ENCODE measurements around the gene CRTC1.
A peak's percentile ranks its signal among the peaks of the same experiment; 100 is the strongest.

Gene CRTC1

GRCh38 chr19:18683109-18683957 lies at the start of gene CRTC1:
TSS of gene CRTC1 (plus strand) at chr19:18683680. CDS start at chr19:18683703, 23 bp downstream.
- DNase-seq, result no peak

GRCh38 chr19:18634612-18635297 lies 48.7 kb upstream of the CRTC1 start:
- DNase-seq, result no peak

- DNase-seq, result no peak
Measured at GRCh38 chr19:18635831-18636182, 47.7 kb upstream of the CRTC1 start.

GRCh38 chr19:18636183-18636968 lies 47.1 kb upstream of the CRTC1 start:
- peak; percentile 74 for DNase-seq

- DNase-seq, result no peak
Measured at GRCh38 chr19:18636969-18637629, 46.4 kb upstream of the CRTC1 start, which contains the start of gene KLHL26. TSS of gene KLHL26 (plus strand) at chr19:18637028. CDS start at chr19:18637055, 27 bp downstream.

GRCh38 chr19:18637673-18638630 lies 45.5 kb upstream of the CRTC1 start:
- DNase-seq, result no peak

GRCh38 chr19:18639706-18640243 lies 43.7 kb upstream of the CRTC1 start:
- DNase-seq, result no peak

GRCh38 chr19:18644196-18645034 lies 39.1 kb upstream of the CRTC1 start:
- no peak for DNase-seq

GRCh38 chr19:18645035-18645511 lies 38.4 kb upstream of the CRTC1 start:
- DNase-seq, result no peak

GRCh38 chr19:18646535-18647370 lies 36.7 kb upstream of the CRTC1 start:
- DNase-seq, result no peak

- DNase-seq, result no peak
Measured at GRCh38 chr19:18647371-18647767, 36.1 kb upstream of the CRTC1 start.

GRCh38 chr19:18647807-18648206 lies 35.7 kb upstream of the CRTC1 start:
- DNase-seq, result no peak

GRCh38 chr19:18648973-18649315 lies 34.5 kb upstream of the CRTC1 start:
- DNase-seq, result no peak

GRCh38 chr19:18649371-18650020 lies 34.0 kb upstream of the CRTC1 start:
- DNase-seq, result no peak

- DNase-seq, result no peak
Measured at GRCh38 chr19:18650021-18650390, 33.5 kb upstream of the CRTC1 start.

- no peak for DNase-seq
Measured at GRCh38 chr19:18650468-18651041, 32.9 kb upstream of the CRTC1 start.

GRCh38 chr19:18651300-18651699 lies 32.2 kb upstream of the CRTC1 start:
- DNase-seq, result no peak

GRCh38 chr19:18651733-18652132 lies 31.7 kb upstream of the CRTC1 start:
- no peak for DNase-seq
